Esophagus muscularis mucosa (tissue), 4 donors: ENCODE measurements around the gene SLC6A18. TPM values are rescaled to one million over a fixed set of nuclear protein-coding genes. Genes with fewer than 3 reads are reported as not detected.

ENCODE experiments used
- DNase-seq: peaks from one replicate; pipeline ENCODE4 v3.0.0-alpha.2; 2017; ENCODE audit errors: extremely low spot score
- H3K27ac ChIP-seq, 4 donors: fragments of 200-600 bp; sonication (generic); replicated peaks in 1 of 4; 1 replicate in 3 of 4; 2 replicates in 1 of 4; pipeline ENCODE4 v1.5.1; 2016 to 2019; ENCODE audit warnings: mild to moderate bottlenecking in 1 of 4
- H3K27me3 ChIP-seq, 4 donors: fragments of 200-600 bp; sonication (generic); one replicate each; pipeline versions ENCODE4 v1.5.1 to v1.6.0; 2016 to 2019
- H3K36me3 ChIP-seq, 4 donors: fragments of 200-600 bp; sonication (generic); one replicate each; pipeline ENCODE4 v1.5.1; 2016 to 2019
- H3K4me1 ChIP-seq, 4 donors: fragments of 200-600 bp; sonication (generic); one replicate each; pipeline ENCODE4 v1.5.1; 2016 to 2019
- H3K4me3 ChIP-seq, 4 donors: fragments of 200-600 bp; sonication (generic); 1 replicate in 2 of 4; 2 replicates in 2 of 4; pipeline ENCODE4 v1.5.1; 2016 to 2019; ENCODE audit warnings: mild to moderate bottlenecking in 4 of 4, moderate library complexity in 1 of 4
- H3K9me3 ChIP-seq, 4 donors: fragments of 200-600 bp; sonication (generic); 1 replicate in 3 of 4; 2 replicates in 1 of 4; pipeline ENCODE4 v1.5.1; 2016 to 2019
- CTCF ChIP-seq, 3 experiments: fragments of 200-600 bp in 2 of 3; fragments of 450-650 bp in 1 of 3; sonication (generic) in 2 of 3; IDR thresholded peaks; one replicate each; pipeline ENCODE4 v1.5.1; 2017 to 2019; ENCODE audit warnings: antibody characterized with exemption in 3 of 3, mild to moderate bottlenecking in 2 of 3, moderate library complexity in 1 of 3
- EP300 ChIP-seq: sonication (generic); formaldehyde crosslinking; IDR thresholded peaks from one replicate; pipeline ENCODE4 v1.6.1; 2017; ENCODE audit warnings: antibody characterized with exemption
- POLR2A ChIP-seq: fragments of 450-650 bp; IDR thresholded peaks from one replicate; pipeline ENCODE4 v1.6.1; 2017; ENCODE audit warnings: antibody characterized with exemption, moderate library complexity, mild to moderate bottlenecking, low read depth
- POLR2AphosphoS5 ChIP-seq, 2 donors: sonication (generic); formaldehyde crosslinking; IDR thresholded peaks; one replicate each; pipeline ENCODE4 v1.6.1; 2017; ENCODE audit warnings: antibody characterized with exemption in 2 of 2
- WGBS: methylation state at CpG from one replicate; pipeline ENCODE4 v1.1.5; 2018; 5-methylcytosine and 5-hydroxymethylcytosine counted together
- intact Hi-C: fragments of 100-400 bp; cut with DNase I; formaldehyde crosslinking; loops from one replicate; pipeline ENCODE4 v1.15.1; 2023
- total RNA-seq, 4 donors: library from RNA; depleted of rRNA; stranded (reverse); fragments of >200 nt; gene quantifications; one replicate each; pipeline versions ENCODE4 v1.1.0 to v1.2.1, GENCODE V29; 2016

The SLC6A18 gene
- total RNA-seq, 4 donors from 2014 or later, result not detected

- intact Hi-C loops, result no loop called here
- H3K27me3 ChIP-seq, result peaks cover 0 to 76% (median 2%) of the 10 kb centered on the region in 4 donors
- no peaks in the 10 kb centered on the region for H3K4me1 ChIP-seq
- DNase-seq, result no peak
- no peaks in the 10 kb centered on the region for H3K9me3 ChIP-seq
- no peak overlapping the region for H3K27ac ChIP-seq
- no peaks in the 10 kb centered on the region for H3K36me3 ChIP-seq
- no peak overlapping the region for H3K4me3 ChIP-seq
- 91% methylated on average over 3 of the region's 5 CpGs for WGBS
- no peak for TF ChIP-seq POLR2A
- no peak for TF ChIP-seq POLR2AphosphoS5 (IDR thresholded peaks at IDR 0.05)
- no peak for TF ChIP-seq EP300
- TF ChIP-seq CTCF (IDR thresholded peaks at IDR 0.05), result no peak
Observed at GRCh38 chr5:1195439-1195838, 29.7 kb upstream of the SLC6A18 start.

- H3K27me3 ChIP-seq, result peaks cover 0 to 76% (median 2%) of the 10 kb centered on the region in 4 donors
Observed at GRCh38 chr5:1195916-1196315, 29.3 kb upstream of the SLC6A18 start.

GRCh38 chr5:1196562-1196961 lies 28.6 kb upstream of the SLC6A18 start:
- H3K4me1 ChIP-seq, result no peaks in the 10 kb centered on the region
- TF ChIP-seq CTCF (IDR thresholded peaks at IDR 0.05), result no peak
- no peak for TF ChIP-seq EP300
- TF ChIP-seq POLR2A, result no peak
- 82% methylated on average over 1 of the region's 1 CpG for WGBS
- DNase-seq, result no peak
- no peaks in the 10 kb centered on the region for H3K9me3 ChIP-seq
- H3K27ac ChIP-seq, result no peak overlapping the region
- intact Hi-C loops, result no loop called here
- no peak overlapping the region for H3K4me3 ChIP-seq
- H3K36me3 ChIP-seq, result no peaks in the 10 kb centered on the region
- peaks cover 0 to 81% (median 2%) of the 10 kb centered on the region in 4 donors for H3K27me3 ChIP-seq

More at GRCh38 chr5:1195916-1196315, 29.3 kb upstream of the SLC6A18 start:
- 70% methylated on average over 22 of the region's 24 CpGs for WGBS
- TF ChIP-seq POLR2A (no peak), EP300 (no peak), CTCF (IDR thresholded peaks at IDR 0.05) (no peak), POLR2AphosphoS5 (IDR thresholded peaks at IDR 0.05) (no peak)
- no peak overlapping the region for H3K4me3 ChIP-seq
- DNase-seq, result no peak
- no peak overlapping the region for H3K27ac ChIP-seq
- intact Hi-C loops, result no loop called here
- no peaks in the 10 kb centered on the region for H3K36me3 ChIP-seq
- H3K9me3 ChIP-seq, result no peaks in the 10 kb centered on the region
- H3K4me1 ChIP-seq, result no peaks in the 10 kb centered on the region

GRCh38 chr5:1197876-1198666 lies 27.1 kb upstream of the SLC6A18 start:
- H3K27ac ChIP-seq, result no peak overlapping the region
- WGBS, result 86% methylated on average over 6 of the region's 7 CpGs

More at GRCh38 chr5:1197876-1198666, 27.1 kb upstream of the SLC6A18 start:
- no peaks in the 10 kb centered on the region for H3K36me3 ChIP-seq
- peaks cover 0 to 95% (median 2%) of the 10 kb centered on the region in 4 donors for H3K27me3 ChIP-seq
- no peaks in the 10 kb centered on the region for H3K9me3 ChIP-seq
- intact Hi-C loops, result no loop called here
- DNase-seq, result no peak
- no peaks in the 10 kb centered on the region for H3K4me1 ChIP-seq
- H3K4me3 ChIP-seq, result no peak overlapping the region
- TF ChIP-seq POLR2AphosphoS5 (IDR thresholded peaks at IDR 0.05) (no peak), POLR2A (no peak), EP300 (no peak), CTCF (IDR thresholded peaks at IDR 0.05) (no peak)
